Pons (tissue), 1 donor: ENCODE data around the gene CACNA2D3.

ENCODE experiments used
- DNase-seq: peaks from one replicate; pipeline ENCODE4 v3.0.0-alpha.2; 2016; ENCODE audit warnings: low spot score

CACNA2D3 gene

GRCh38 chr3:54746722-54747121, 624.4 kb downstream of the CACNA2D3 start:
- no peak for DNase-seq

- no peak for DNase-seq
Measured at GRCh38 chr3:54755756-54756155, 633.4 kb downstream of the CACNA2D3 start.

- DNase-seq = no peak
Measured at GRCh38 chr3:54756330-54756731, 634.0 kb downstream of the CACNA2D3 start.

- no peak for DNase-seq
Measured at GRCh38 chr3:54758461-54758860, 636.1 kb downstream of the CACNA2D3 start.

GRCh38 chr3:54759166-54759565, 636.8 kb downstream of the CACNA2D3 start:
- no peak for DNase-seq

GRCh38 chr3:54760201-54760600, 637.8 kb downstream of the CACNA2D3 start:
- no peak for DNase-seq

GRCh38 chr3:54761637-54762036, 639.3 kb downstream of the CACNA2D3 start:
- DNase-seq = no peak

- DNase-seq = no peak
Measured at GRCh38 chr3:54764911-54765310, 642.6 kb downstream of the CACNA2D3 start.

- no peak for DNase-seq
Measured at GRCh38 chr3:54771050-54771449, 648.7 kb downstream of the CACNA2D3 start.

- no peak for DNase-seq
Measured at GRCh38 chr3:54772051-54772450, 649.7 kb downstream of the CACNA2D3 start.

- no peak for DNase-seq
Measured at GRCh38 chr3:54772746-54773145, 650.4 kb downstream of the CACNA2D3 start.

GRCh38 chr3:54773271-54773670, 650.9 kb downstream of the CACNA2D3 start:
- DNase-seq = no peak

- no peak for DNase-seq
Measured at GRCh38 chr3:54776601-54777000, 654.2 kb downstream of the CACNA2D3 start.

- DNase-seq = no peak
Measured at GRCh38 chr3:54777141-54777540, 654.8 kb downstream of the CACNA2D3 start.

GRCh38 chr3:54780336-54780735, 658.0 kb downstream of the CACNA2D3 start:
- no peak for DNase-seq

- DNase-seq = no peak
Measured at GRCh38 chr3:54781728-54782127, 659.4 kb downstream of the CACNA2D3 start.

- no peak for DNase-seq
Measured at GRCh38 chr3:54783611-54784010, 661.3 kb downstream of the CACNA2D3 start.

- DNase-seq = no peak
Measured at GRCh38 chr3:54784021-54784420, 661.7 kb downstream of the CACNA2D3 start.

- DNase-seq = no peak
Measured at GRCh38 chr3:54785976-54786375, 663.6 kb downstream of the CACNA2D3 start.

GRCh38 chr3:54790051-54790450, 667.7 kb downstream of the CACNA2D3 start:
- no peak for DNase-seq

GRCh38 chr3:54791501-54792156, 669.3 kb downstream of the CACNA2D3 start:
- DNase-seq = no peak

- no peak for DNase-seq
Measured at GRCh38 chr3:54792584-54792983, 670.2 kb downstream of the CACNA2D3 start.

- DNase-seq = peak; percentile 27
Measured at GRCh38 chr3:54793171-54793570, 670.8 kb downstream of the CACNA2D3 start.

- DNase-seq = no peak
Measured at GRCh38 chr3:54797111-54797510, 674.8 kb downstream of the CACNA2D3 start.
